Measurements from ENCODE around the gene RSPRY1. TPM values are rescaled to one million over a fixed set of nuclear protein-coding genes. Genes with fewer than 3 reads are reported as not detected.
A peak's percentile ranks its signal among the peaks of the same experiment; 100 is the strongest.

Gene RSPRY1
- total and polyA plus RNA-seq, 2 of the 4 experiments (the other 2 are of a cell fraction), result 25.2 to 62.2 TPM

DNA sequence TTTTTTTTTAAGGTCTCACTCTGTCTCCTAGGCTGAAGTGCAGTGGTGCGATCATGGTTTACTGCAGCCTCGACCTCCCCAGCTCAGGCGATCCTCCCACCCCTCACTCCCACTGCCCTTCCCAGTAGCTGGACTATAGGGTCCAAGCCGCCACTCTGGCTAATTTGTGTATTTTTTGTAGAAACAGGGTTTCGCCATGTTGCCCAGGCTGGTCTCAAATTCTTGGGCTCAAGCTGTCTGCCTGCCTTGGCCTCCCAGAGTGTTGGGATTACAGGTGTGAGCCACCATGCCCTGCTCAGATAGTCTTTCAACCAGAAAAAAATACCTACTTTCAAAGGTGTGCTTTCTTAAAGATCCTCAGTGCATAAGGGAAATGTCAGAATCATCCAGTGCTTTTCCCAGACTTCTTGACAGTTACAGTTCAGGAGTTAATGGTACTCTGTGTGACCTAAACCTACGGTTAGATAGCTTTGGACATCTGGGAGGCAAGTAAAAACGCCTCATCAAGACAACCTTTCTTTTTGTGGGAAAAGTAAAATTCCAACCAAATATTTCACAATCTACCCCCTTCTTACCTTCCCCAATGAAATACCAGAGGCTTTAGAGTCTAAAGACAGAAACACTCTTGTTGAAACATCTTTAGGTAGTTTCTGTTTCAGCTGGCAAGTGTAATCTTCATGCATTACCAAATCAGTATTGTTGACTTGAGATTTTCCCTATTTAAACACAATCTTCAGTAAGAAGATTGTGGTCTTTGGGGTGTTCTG, 6.8 kb downstream of the RSPRY1 start:
- Histone ChIP-seq H2BK15ac (ENCODE audit: low read depth, low read length) (peak overlapping the region; percentile 12; the same call in 1 of the 3 replicates), H3K27me3 (ENCODE audit: control insufficient read depth, insufficient read depth, low read length) (no peaks in the 10 kb centered on the region), H3K18ac (ENCODE audit: low read depth, low read length) (peak overlapping the region; percentile 94), H4K5ac (ENCODE audit: low read depth, low read length) (no peak overlapping the region), H3K4me3 (ENCODE audit: insufficient read depth, low read depth, low read length) (no peak overlapping the region; the same call in 1 of the 2 replicates), H3K36me3 (ENCODE audit: control insufficient read depth, insufficient read depth, low read length) (no peaks in the 10 kb centered on the region; the same call in 1 of the 2 replicates), H4K8ac (ENCODE audit: low read depth in 2 of 2, low read length in 2 of 2) (peak overlapping the region in 1 of 2 experiments; percentile 41; a peak in 2 of 4 replicates), H3K4ac (ENCODE audit: low read depth, low read length) (peak overlapping the region; percentile 68), H2AFZ (replicated peaks; ENCODE audit: low read length, poor library complexity) (no peak overlapping the region), H3K4me1 (ENCODE audit: control insufficient read depth, insufficient read depth, low read length) (peaks cover 23% of the 10 kb centered on the region), H3K14ac (replicated peaks; ENCODE audit: low read depth, low read length) (no peak overlapping the region), H2BK5ac (ENCODE audit: low read depth, low read length, poor library complexity, severe bottlenecking) (peak overlapping the region; percentile 66), H3K79me1 (ENCODE audit: low read depth in 1 of 2, low read length in 2 of 2) (peaks cover 20 to 62% of the 10 kb centered on the region in 2 experiments), H3K9me1 (ENCODE audit: insufficient read depth, low read length) (no peaks in the 10 kb centered on the region; the same call in 1 of the 2 replicates), H2AK5ac (ENCODE audit: low read depth, low read length) (peak overlapping the region; percentile 35; the same call in 1 of the 2 replicates), H4K20me1 (ENCODE audit: insufficient read depth, low read length) (peaks cover 18% of the 10 kb centered on the region; the same call in 1 of the 2 replicates), H3K9ac (ENCODE audit: low read depth, low read length) (no peak overlapping the region), H3K56ac (ENCODE audit: extremely low read depth, insufficient read depth, low read length) (0 out of 2 replicates have a peak overlapping the region, but pooled peaks have one; percentile 2), H2AK9ac (replicated peaks; ENCODE audit: low read depth, low read length, poor library complexity) (no peak overlapping the region), H2BK20ac (ENCODE audit: low read depth, low read length) (peak overlapping the region; percentile 22; the same call in 1 of the 2 replicates), H4K91ac (ENCODE audit: insufficient read depth, low read depth, low read length) (peak overlapping the region; percentile 0; the same call in 1 of the 2 replicates), H3K23ac (ENCODE audit: low read depth, low read length) (peak overlapping the region; percentile 27; the same call in 1 of the 2 replicates), H3K27ac (ENCODE audit: insufficient read depth, low read length) (peak overlapping the region; percentile 74), H2BK120ac (ENCODE audit: low read depth, low read length) (peak overlapping the region; percentile 4; the same call in 1 of the 2 replicates), H3K4me2 (ENCODE audit: low read depth, low read length) (peak overlapping the region; percentile 90), H3K9me3 (ENCODE audit: control insufficient read depth, insufficient read depth, low read length) (no peaks in the 10 kb centered on the region)
- in situ Hi-C loops (cut with MboI; ENCODE audit: low sequenced_read_pairs) (no loop called here), intact Hi-C loops (cut with micrococcal nuclease) (no loop called here), dilution Hi-C loops (cut with HindIII; ENCODE audit: low sequenced_read_pairs, unreplicated experiment) (no loop called here)
- DNase-seq (peak; percentile 69), ATAC-seq (ENCODE audit: low read depth) (no peak; the same call in 1 of the 2 replicates)
- ChIA-PET POLR2A (ENCODE audit: unreplicated experiment) (no interaction called here), CTCF (no interaction called here)
- TF ChIP-seq CEBPB (IDR thresholded peaks at IDR 0.05; ENCODE audit: low read depth, low read length) (peak; percentile 78), RCOR1 (IDR thresholded peaks at IDR 0.05; ENCODE audit: insufficient replicate concordance, low read length) (no peak)
- WGBS, 2 experiments (ENCODE audit: extremely low coverage in 2 of 2, insufficient read length in 1 of 2), result no CpG with 5 or more reads among the region's 7 CpGs
- BruUV-seq (replicated peaks), result no TSS peak
